Esophagus muscularis mucosa (tissue), 3 donors: Measurements from ENCODE around the gene ASB13.

Experiments
- CTCF ChIP-seq, 3 experiments: fragments of 200-600 bp in 2 of 3; fragments of 450-650 bp in 1 of 3; sonication (generic) in 2 of 3; IDR thresholded peaks; one replicate each; pipeline ENCODE4 v1.5.1; 2017 to 2019; ENCODE audit warnings: antibody characterized with exemption in 3 of 3, mild to moderate bottlenecking in 2 of 3, moderate library complexity in 1 of 3
- POLR2A ChIP-seq: fragments of 450-650 bp; IDR thresholded peaks from one replicate; pipeline ENCODE4 v1.6.1; 2017; ENCODE audit warnings: antibody characterized with exemption, moderate library complexity, mild to moderate bottlenecking, low read depth
- POLR2AphosphoS5 ChIP-seq, 2 donors: sonication (generic); formaldehyde crosslinking; IDR thresholded peaks; one replicate each; pipeline ENCODE4 v1.6.1; 2017; ENCODE audit warnings: antibody characterized with exemption in 2 of 2

GRCh38 chr10:5633166-5633749 lies 33.1 kb downstream of the ASB13 start:
- TF ChIP-seq POLR2AphosphoS5 (IDR thresholded peaks at IDR 0.05) (no peak), CTCF (IDR thresholded peaks at IDR 0.05) (no peak), POLR2A (no peak)
